Measurements from ENCODE around the gene GADL1.

DNA sequence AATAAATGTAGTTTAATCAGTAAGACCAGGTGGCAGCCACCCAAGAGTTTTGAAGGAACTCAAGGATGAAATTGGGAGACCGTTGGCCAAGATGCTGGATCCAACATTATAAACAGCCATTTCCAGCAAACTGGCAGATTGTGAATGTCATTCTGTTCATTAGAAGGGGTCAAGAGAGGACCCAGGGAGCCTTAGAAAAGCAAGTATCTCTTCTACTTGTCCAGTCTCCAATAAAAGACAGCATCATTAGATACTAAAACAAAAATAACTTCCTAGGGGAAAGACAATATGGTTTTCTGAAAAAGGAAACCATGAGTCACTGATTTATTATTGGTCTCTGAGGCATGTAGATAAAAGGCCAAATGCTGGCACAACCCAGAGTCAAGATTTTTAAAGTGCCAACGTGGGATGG is 67.9 kb downstream of the GADL1 start:
- no peak for TF ChIP-seq CREB5 (CRISPR knock-in tag; IDR thresholded peaks at IDR 0.05; ENCODE audit: low read depth)
- no peak for TF ChIP-seq TCF4 (CRISPR knock-in tag; IDR thresholded peaks at IDR 0.05; ENCODE audit: borderline replicate concordance)
- TF ChIP-seq PATZ1 (CRISPR knock-in tag; IDR thresholded peaks at IDR 0.05; ENCODE audit: borderline replicate concordance), result no peak
- no peak for TF ChIP-seq TSHZ2 (CRISPR knock-in tag; IDR thresholded peaks at IDR 0.05)
- TF ChIP-seq PPARA (CRISPR knock-in tag; IDR thresholded peaks at IDR 0.05; ENCODE audit: borderline replicate concordance), result no peak
- no peak for TF ChIP-seq TOX (CRISPR knock-in tag; IDR thresholded peaks at IDR 0.05; ENCODE audit: borderline replicate concordance)
- TF ChIP-seq ZFP30 (CRISPR knock-in tag; IDR thresholded peaks at IDR 0.05), result no peak
- no peak for TF ChIP-seq ZNF8 (CRISPR knock-in tag; IDR thresholded peaks at IDR 0.05)
- TF ChIP-seq ZC3H10 (CRISPR knock-in tag; IDR thresholded peaks at IDR 0.05), result no peak
- TF ChIP-seq ARNTL (CRISPR knock-in tag; IDR thresholded peaks at IDR 0.05; ENCODE audit: borderline replicate concordance, low read depth), result no peak
- TF ChIP-seq CSDC2 (CRISPR knock-in tag; IDR thresholded peaks at IDR 0.05), result no peak
- TF ChIP-seq ZNF70 (CRISPR knock-in tag; IDR thresholded peaks at IDR 0.05), result no peak

Data from SK-N-SH treated with all-trans-retinoic acid at 6 μM for 48 hours (cell line).